Measurements from ENCODE around the gene RREB1. TPM values are rescaled to one million over a fixed set of nuclear protein-coding genes. Genes with fewer than 3 reads are reported as not detected.

The RREB1 gene
- total RNA-seq, 1 experiment from 2014 or later: 51.1 TPM

DNA sequence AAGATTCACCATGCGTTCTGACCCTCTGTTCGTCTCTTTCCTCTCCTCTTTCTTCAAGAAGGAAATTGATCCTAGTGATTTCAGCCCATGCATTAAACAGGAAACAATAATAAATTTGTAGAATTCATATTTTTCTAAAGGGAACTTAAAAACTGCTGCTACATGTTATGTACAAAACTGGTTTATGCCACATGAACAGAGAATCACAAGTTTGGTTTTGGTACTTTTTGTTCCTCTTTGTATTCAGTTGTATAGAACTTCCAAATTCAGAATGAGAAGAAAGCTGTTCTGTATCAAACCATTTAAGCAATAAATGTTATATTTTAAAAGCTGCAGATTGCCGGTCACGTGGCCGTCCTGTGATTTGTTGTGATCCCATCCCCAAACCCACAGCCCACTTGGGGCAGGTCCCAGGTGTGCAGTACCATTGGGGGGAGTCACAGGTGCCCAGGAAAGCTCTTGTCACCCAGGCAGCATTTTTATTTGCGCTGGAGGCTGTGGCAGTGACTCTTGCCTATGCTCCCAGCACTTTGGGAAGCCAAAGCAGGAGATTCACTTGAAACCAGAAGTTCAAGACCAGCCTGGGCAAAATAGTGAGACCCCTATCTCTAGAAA, 144.0 kb downstream of the RREB1 start:
- Mint-ChIP-seq H3K27me3 (ENCODE audit: insufficient read depth, unreplicated experiment) (no peaks in the 10 kb centered on the region), H3K9me3 (ENCODE audit: unreplicated experiment) (no peaks in the 10 kb centered on the region), H3K4me3 (ENCODE audit: unreplicated experiment) (no peak overlapping the region), H3K4me1 (ENCODE audit: low read depth, unreplicated experiment) (no peaks in the 10 kb centered on the region), H3K36me3 (ENCODE audit: insufficient read depth, unreplicated experiment) (peaks cover 38% of the 10 kb centered on the region), H3K27ac (ENCODE audit: unreplicated experiment) (no peak overlapping the region)
- TF ChIP-seq CTCF (IDR thresholded peaks at IDR 0.05; ENCODE audit: insufficient read depth in 1 of 2, low read depth in 1 of 2, low read length in 1 of 2, severe bottlenecking in 1 of 2, unreplicated experiment in 1 of 2): no peak
- ChIA-PET POLR2A (interaction anchor here (0.6 kb wide), 1 partner anchor 9 kb away, joined by 3 read pairs; no protein-coding TSS in a partner anchor), CTCF (no interaction called here)
- peaks cover 8% of the 10 kb centered on the region; the same call in 1 of the 2 replicates for H3K9me3 ChIP-seq
- TSS peak; percentile 19 for BruUV-seq (replicated peaks)
- intact Hi-C loops (cut with micrococcal nuclease; ENCODE audit: unreplicated experiment): no loop called here
- no peaks in the 10 kb centered on the region for H3K27me3 ChIP-seq (replicated peaks; ENCODE audit: control insufficient read depth, insufficient read depth, low read length)
- H3K4me3 ChIP-seq (ENCODE audit: low read depth, low read length): no peak overlapping the region
- no peak for DNase-seq
- peaks cover 1% of the 10 kb centered on the region for H3K36me3 ChIP-seq (ENCODE audit: control insufficient read depth, insufficient read depth, low read length)
- H3K4me1 ChIP-seq: no peaks in the 10 kb centered on the region

DNA sequence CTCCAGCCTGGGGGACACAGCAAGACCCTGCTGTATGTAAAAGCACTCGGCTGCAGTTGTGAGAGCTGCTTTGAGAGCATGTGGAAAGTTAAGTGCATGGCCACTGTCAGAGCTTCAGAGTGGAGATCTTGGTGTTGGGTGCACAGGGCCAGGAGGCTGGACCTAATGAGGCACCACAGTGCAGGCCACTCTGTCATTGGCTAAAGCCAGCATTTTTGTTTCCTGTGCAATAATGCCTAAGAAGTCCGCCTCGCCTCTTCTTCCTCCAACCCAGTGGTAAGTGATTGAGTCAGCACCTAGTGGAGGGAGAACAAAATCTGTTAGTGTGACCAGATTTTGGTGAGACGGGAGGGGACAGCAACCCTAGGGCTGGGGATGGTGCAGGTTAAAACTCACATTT, 144.6 kb downstream of the RREB1 start:
- Mint-ChIP-seq H3K9me3 (ENCODE audit: unreplicated experiment) (no peaks in the 10 kb centered on the region), H3K27ac (ENCODE audit: unreplicated experiment) (no peak overlapping the region), H3K4me3 (ENCODE audit: unreplicated experiment) (no peak overlapping the region), H3K27me3 (ENCODE audit: insufficient read depth, unreplicated experiment) (no peaks in the 10 kb centered on the region), H3K36me3 (ENCODE audit: insufficient read depth, unreplicated experiment) (peaks cover 34% of the 10 kb centered on the region), H3K4me1 (ENCODE audit: low read depth, unreplicated experiment) (no peaks in the 10 kb centered on the region)
- intact Hi-C loops (cut with micrococcal nuclease; ENCODE audit: unreplicated experiment): no loop called here
- no peak overlapping the region for H3K4me3 ChIP-seq (ENCODE audit: low read depth, low read length)
- H3K36me3 ChIP-seq (ENCODE audit: control insufficient read depth, insufficient read depth, low read length): peaks cover 1% of the 10 kb centered on the region
- no peaks in the 10 kb centered on the region for H3K27me3 ChIP-seq (replicated peaks; ENCODE audit: control insufficient read depth, insufficient read depth, low read length)
- peaks cover 8% of the 10 kb centered on the region; the same call in 1 of the 2 replicates for H3K9me3 ChIP-seq
- DNase-seq: no peak
- ChIA-PET POLR2A (interaction anchor here (0.6 kb wide), 1 partner anchor 8 kb away, joined by 3 read pairs; no protein-coding TSS in a partner anchor), CTCF (no interaction called here)
- no peak for TF ChIP-seq CTCF (IDR thresholded peaks at IDR 0.05; ENCODE audit: insufficient read depth in 1 of 2, low read depth in 1 of 2, low read length in 1 of 2, severe bottlenecking in 1 of 2, unreplicated experiment in 1 of 2)
- H3K4me1 ChIP-seq: no peaks in the 10 kb centered on the region
- no TSS peak for BruUV-seq (replicated peaks)

DNA sequence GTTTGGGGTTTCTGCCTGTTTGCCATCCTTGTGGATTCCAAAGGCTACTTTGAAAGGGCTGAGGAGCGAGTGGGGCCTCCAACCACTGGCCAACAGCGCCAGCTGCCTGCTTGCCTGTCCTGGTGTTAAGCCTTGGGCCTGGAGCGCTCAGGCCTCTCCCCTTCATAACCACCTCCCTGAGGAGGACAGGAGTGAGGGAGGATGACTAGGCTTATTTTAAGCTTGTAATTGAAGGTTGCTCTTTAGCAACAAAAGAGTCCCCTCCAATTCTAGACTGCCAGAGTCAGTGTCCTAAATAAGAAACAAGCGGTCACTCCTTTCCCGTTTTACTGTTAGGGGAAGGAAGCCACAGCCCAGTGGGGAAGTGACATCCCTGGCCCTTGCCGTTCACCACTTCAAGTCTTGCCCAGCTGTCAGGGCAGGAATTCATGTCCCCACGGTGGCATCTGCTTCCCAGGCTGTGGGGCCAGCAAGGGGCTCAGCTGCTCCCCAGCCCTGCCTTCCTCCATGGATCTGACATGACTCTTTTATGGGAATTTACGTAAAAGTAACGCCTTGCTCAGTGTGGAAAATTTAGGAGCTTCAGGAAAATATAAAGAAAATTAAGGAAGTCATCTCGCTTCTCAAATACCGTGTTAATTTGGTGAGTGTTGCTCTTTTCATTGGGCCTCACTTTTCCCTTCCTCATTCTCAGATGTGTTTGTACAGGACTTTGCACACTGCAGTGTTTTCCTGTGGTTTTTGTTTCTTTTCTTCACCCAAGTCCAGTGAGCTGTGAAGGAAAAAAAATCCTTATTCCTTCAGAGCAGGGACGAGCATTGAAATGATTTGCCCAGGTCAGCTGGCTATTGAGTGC, 147.4 kb downstream of the RREB1 start:
- POLR2A ChIA-PET: no interaction called here
- H3K9me3 Mint-ChIP-seq (ENCODE audit: unreplicated experiment): no peaks in the 10 kb centered on the region
- CTCF ChIA-PET: no interaction called here

More for the DNA sequence above, 147.4 kb downstream of the RREB1 start:
- TF ChIP-seq CTCF (IDR thresholded peaks at IDR 0.05; ENCODE audit: insufficient read depth in 1 of 2, low read depth in 1 of 2, low read length in 1 of 2, severe bottlenecking in 1 of 2, unreplicated experiment in 1 of 2): no peak
- no peak for DNase-seq
- intact Hi-C loops (cut with micrococcal nuclease; ENCODE audit: unreplicated experiment): no loop called here
- no peak overlapping the region for H3K27ac Mint-ChIP-seq (ENCODE audit: unreplicated experiment)
- Histone ChIP-seq H3K27me3 (replicated peaks; ENCODE audit: control insufficient read depth, insufficient read depth, low read length) (no peaks in the 10 kb centered on the region), H3K4me3 (ENCODE audit: low read depth, low read length) (no peak overlapping the region), H3K36me3 (ENCODE audit: control insufficient read depth, insufficient read depth, low read length) (no peaks in the 10 kb centered on the region; the same call in 1 of the 2 replicates), H3K9me3 (peaks cover 8% of the 10 kb centered on the region; the same call in 1 of the 2 replicates), H3K4me1 (peaks cover under 1% of the 10 kb centered on the region; the same call in 1 of the 2 replicates)
- no peak overlapping the region for H3K4me3 Mint-ChIP-seq (ENCODE audit: unreplicated experiment)
- peaks cover 13% of the 10 kb centered on the region for H3K36me3 Mint-ChIP-seq (ENCODE audit: insufficient read depth, unreplicated experiment)
- no peaks in the 10 kb centered on the region for H3K27me3 Mint-ChIP-seq (ENCODE audit: insufficient read depth, unreplicated experiment)
- peaks cover 10% of the 10 kb centered on the region for H3K4me1 Mint-ChIP-seq (ENCODE audit: low read depth, unreplicated experiment)
- no TSS peak for BruUV-seq (replicated peaks)

Measured in Caco-2 (cell line).